NT2/D1 (cell line): ENCODE results near the gene SPG21.

Source experiments
- YY1 ChIP-seq: IDR thresholded peaks from 2 replicates; pipeline ENCODE4 v1.6.1; 2011; ENCODE audit not compliant: insufficient read length, insufficient read depth
- ZNF274 ChIP-seq: IDR thresholded peaks from 2 replicates; pipeline ENCODE4 v1.6.1; 2011; ENCODE audit warnings: mild to moderate bottlenecking, low read depth, low read length

DNA sequence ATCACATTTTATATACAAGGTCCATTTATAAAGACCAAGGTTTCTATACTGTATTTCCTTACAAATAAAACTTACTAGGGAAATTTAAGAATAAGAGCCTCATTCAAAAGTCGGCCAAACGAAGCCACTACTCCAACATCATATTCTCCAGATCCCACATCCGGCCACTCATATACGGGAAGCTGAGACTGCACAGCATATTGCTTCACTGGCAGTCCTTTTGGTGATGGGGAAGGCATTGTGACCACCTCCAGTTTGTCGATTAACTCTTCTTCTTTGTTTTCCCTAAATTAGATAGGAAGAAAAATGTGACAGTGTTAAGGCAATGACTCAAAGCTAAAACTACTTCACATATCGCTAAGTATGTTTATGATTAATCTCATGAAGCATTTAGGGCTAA is 37.0 kb upstream of the SPG21 start:
- TF ChIP-seq ZNF274 = no peak
- TF ChIP-seq YY1 = no peak
